ENCODE measurements around the gene WDR86.

DNA sequence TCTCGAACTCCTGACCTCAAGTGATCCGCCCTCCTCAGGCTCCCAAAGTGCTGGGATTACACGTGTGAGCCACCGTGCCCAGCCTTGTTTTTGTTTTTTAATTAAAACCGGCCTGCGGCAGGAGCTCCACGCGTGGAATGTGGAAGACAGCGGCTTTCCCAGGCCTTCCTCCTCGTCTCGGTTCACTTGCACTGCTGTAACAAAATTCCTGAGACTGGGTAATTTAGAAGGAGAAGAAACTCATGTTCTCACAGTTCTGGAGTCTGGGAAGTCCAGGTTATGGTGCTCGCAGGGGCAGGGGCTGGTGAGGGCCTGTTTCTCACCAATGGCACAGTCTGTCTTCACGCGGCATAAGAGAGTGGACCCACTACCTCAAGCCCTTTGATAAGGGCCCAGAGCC is 44.5 kb upstream of the WDR86 start:
- TF ChIP-seq, protein P1, sequence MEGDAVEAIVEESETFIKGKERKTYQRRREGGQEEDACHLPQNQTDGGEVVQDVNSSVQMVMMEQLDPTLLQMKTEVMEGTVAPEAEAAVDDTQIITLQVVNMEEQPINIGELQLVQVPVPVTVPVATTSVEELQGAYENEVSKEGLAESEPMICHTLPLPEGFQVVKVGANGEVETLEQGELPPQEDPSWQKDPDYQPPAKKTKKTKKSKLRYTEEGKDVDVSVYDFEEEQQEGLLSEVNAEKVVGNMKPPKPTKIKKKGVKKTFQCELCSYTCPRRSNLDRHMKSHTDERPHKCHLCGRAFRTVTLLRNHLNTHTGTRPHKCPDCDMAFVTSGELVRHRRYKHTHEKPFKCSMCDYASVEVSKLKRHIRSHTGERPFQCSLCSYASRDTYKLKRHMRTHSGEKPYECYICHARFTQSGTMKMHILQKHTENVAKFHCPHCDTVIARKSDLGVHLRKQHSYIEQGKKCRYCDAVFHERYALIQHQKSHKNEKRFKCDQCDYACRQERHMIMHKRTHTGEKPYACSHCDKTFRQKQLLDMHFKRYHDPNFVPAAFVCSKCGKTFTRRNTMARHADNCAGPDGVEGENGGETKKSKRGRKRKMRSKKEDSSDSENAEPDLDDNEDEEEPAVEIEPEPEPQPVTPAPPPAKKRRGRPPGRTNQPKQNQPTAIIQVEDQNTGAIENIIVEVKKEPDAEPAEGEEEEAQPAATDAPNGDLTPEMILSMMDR (conservative IDR thresholded peaks at IDR 0.05; ENCODE audit: low read length) = no peak
- no peak for TF ChIP-seq EZH2phosphoT487 (IDR thresholded peaks at IDR 0.05; ENCODE audit: borderline replicate concordance)
